ENCODE measurements around the gene CASP8. TPM values are rescaled to one million over a fixed set of nuclear protein-coding genes. Genes with fewer than 3 reads are reported as not detected.

The CASP8 gene
- total and polyA plus RNA-seq, 2 experiments from 2014 or later, result 17.1 to 24.4 TPM

DNA sequence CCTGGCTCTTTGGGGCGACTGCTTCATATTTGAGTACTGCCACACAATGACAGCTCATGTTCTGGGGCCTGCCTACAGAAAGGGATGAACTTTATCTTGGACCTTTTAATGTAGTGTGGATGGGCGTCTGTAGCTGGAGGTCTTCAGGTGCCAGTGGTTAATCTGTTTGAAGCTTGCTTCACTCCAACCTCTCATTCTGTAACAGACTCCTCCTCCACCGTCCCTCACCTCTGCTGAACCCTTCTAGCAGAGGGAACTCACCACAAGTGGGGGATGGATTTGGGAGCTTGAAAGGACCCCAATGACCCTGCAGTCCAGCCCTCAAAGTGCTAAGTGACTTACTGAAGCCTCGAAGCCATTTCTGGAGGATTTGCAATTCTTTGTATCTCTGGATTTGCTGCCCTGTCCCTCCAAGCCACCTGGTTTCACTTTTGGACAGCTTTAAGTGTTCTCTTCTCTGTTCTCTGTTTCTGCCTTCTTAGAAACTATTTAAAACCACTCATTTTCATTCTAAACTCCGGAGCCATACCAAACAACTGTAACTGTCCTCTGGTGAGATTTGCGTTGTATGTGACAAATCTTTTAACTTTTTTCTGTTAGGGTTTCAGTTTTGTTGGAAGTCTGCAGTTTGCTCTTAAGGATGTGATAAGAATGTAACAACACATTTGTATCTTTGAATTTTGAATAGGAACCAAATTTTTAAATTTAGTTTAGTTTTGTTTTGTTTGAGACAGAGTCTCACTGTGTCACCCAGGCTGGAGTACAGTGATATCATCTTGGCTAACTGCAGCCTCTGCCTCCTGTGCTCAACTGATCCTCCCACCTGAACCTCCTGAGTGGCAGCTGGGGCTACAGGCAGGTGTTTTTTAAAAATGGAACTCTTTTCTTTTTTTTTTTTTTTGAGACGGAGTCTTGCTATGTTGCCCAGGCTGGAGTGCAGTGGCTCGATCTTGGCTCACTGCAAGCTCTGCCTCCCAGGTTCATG, 37.0 kb upstream of the CASP8 start:
- 73% methylated on average over 7 of the region's 8 CpGs for WGBS (ENCODE audit: low lambda C conversion rate, missing lambda C conversion rate)
- no peak overlapping the region for H3K27ac ChIP-seq
- no peaks in the 10 kb centered on the region for H3K9me2 ChIP-seq (replicated peaks; ENCODE audit: insufficient read depth)
- H3K4me3 ChIP-seq, result no peak overlapping the region
- no peaks in the 10 kb centered on the region for H3K9me3 ChIP-seq (ENCODE audit: low read depth)
- H3K79me2 ChIP-seq, result no peaks in the 10 kb centered on the region
- no peak overlapping the region for H3K4me2 ChIP-seq
- peaks cover 13% of the 10 kb centered on the region for H3K4me1 ChIP-seq (ENCODE audit: insufficient read depth)
- DNase-seq (ENCODE audit: low spot score), result no peak
- no peaks in the 10 kb centered on the region for H3K36me3 ChIP-seq (replicated peaks; ENCODE audit: insufficient read depth, low read depth)
- H2AFZ ChIP-seq, result no peak overlapping the region
- H4K20me1 ChIP-seq (ENCODE audit: insufficient read depth, poor library complexity, severe bottlenecking), result no peaks in the 10 kb centered on the region
- TF ChIP-seq EZH2phosphoT487 (IDR thresholded peaks at IDR 0.05; ENCODE audit: low read depth, severe bottlenecking, unreplicated experiment) (no peak), EZH2 (IDR thresholded peaks at IDR 0.05; ENCODE audit: borderline replicate concordance) (no peak)
- TF ChIP-seq, protein P1, sequence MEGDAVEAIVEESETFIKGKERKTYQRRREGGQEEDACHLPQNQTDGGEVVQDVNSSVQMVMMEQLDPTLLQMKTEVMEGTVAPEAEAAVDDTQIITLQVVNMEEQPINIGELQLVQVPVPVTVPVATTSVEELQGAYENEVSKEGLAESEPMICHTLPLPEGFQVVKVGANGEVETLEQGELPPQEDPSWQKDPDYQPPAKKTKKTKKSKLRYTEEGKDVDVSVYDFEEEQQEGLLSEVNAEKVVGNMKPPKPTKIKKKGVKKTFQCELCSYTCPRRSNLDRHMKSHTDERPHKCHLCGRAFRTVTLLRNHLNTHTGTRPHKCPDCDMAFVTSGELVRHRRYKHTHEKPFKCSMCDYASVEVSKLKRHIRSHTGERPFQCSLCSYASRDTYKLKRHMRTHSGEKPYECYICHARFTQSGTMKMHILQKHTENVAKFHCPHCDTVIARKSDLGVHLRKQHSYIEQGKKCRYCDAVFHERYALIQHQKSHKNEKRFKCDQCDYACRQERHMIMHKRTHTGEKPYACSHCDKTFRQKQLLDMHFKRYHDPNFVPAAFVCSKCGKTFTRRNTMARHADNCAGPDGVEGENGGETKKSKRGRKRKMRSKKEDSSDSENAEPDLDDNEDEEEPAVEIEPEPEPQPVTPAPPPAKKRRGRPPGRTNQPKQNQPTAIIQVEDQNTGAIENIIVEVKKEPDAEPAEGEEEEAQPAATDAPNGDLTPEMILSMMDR (IDR thresholded peaks at IDR 0.05; ENCODE audit: poor library complexity), result no peak
- no peaks in the 10 kb centered on the region for H3K27me3 ChIP-seq

DNA sequence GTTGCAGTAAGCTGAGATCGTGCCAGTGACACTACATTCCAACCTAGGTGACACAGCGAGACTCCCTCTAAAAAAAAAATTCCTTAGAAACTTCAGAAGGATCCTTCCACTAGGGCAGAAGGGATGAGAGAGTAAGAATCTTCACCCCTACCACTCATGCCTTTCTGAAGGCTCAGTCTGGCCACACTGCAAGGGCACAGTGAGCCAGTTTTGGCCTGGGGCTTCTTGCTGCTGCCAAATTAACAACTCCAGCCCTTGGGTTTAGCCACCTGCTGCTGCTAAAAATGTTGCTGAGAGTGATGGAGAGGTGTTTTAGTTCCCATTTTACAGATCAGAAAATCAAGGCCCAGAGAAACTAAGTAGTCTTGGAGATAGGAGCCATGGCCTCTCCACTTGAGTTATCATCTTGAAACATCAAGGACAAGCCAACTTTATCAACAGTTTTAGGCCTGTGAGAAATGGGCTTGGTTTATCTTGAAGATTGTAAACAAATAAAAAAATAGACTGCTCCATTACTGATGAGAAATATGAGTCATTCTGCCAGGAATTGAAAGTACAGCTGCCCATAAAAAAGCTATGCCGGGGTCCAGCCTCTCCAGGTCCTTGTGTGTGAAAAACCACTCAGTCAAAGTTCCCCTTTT, 31.9 kb upstream of the CASP8 start:
- TF ChIP-seq, protein P1 (IDR thresholded peaks at IDR 0.05; ENCODE audit: poor library complexity), result no peak
- TF ChIP-seq EZH2phosphoT487 (IDR thresholded peaks at IDR 0.05; ENCODE audit: low read depth, severe bottlenecking, unreplicated experiment), result no peak
- no peak for TF ChIP-seq EZH2 (IDR thresholded peaks at IDR 0.05; ENCODE audit: borderline replicate concordance)
- peaks cover 4% of the 10 kb centered on the region for H3K4me1 ChIP-seq (ENCODE audit: insufficient read depth)
- no peaks in the 10 kb centered on the region for H3K9me2 ChIP-seq (replicated peaks; ENCODE audit: insufficient read depth)
- H3K4me2 ChIP-seq, result no peak overlapping the region
- no peak overlapping the region for H3K4me3 ChIP-seq
- H3K9me3 ChIP-seq (ENCODE audit: low read depth), result no peaks in the 10 kb centered on the region
- H3K27me3 ChIP-seq, result no peaks in the 10 kb centered on the region
- no peaks in the 10 kb centered on the region for H3K79me2 ChIP-seq
- no peak overlapping the region for H3K27ac ChIP-seq
- no peaks in the 10 kb centered on the region for H3K36me3 ChIP-seq (replicated peaks; ENCODE audit: insufficient read depth, low read depth)
- H4K20me1 ChIP-seq (ENCODE audit: insufficient read depth, poor library complexity, severe bottlenecking), result no peaks in the 10 kb centered on the region
- no peak for DNase-seq (ENCODE audit: low spot score)
- H2AFZ ChIP-seq, result no peak overlapping the region
- WGBS (ENCODE audit: low lambda C conversion rate, missing lambda C conversion rate), result 72% methylated on average over 3 of the region's 3 CpGs

DNA sequence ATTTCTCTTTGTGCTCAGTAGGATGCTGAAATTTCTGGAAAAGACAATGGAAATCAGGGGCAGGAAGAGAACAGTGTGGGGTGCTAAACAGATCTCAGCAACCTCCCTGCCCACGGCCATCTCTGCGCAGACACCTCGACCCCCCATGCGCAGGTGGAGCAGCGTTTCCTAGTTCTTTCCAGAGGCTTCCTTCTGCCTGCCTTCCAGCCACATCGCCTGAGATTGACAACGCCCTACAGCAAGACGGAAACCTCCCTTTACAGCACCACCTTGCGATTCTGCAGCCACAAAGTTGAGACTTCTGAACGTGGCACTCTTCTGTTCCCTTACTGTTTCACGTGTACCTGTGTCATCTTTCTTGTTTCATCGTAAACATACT, 31.4 kb upstream of the CASP8 start:
- H3K4me3 ChIP-seq, result no peak overlapping the region
- no peak overlapping the region for H3K4me2 ChIP-seq
- H2AFZ ChIP-seq, result no peak overlapping the region
- H3K27ac ChIP-seq, result no peak overlapping the region
- H3K27me3 ChIP-seq, result no peaks in the 10 kb centered on the region
- no peaks in the 10 kb centered on the region for H3K79me2 ChIP-seq
- WGBS (ENCODE audit: low lambda C conversion rate, missing lambda C conversion rate), result 85% methylated on average over 12 of the region's 12 CpGs
- H4K20me1 ChIP-seq (ENCODE audit: insufficient read depth, poor library complexity, severe bottlenecking), result no peaks in the 10 kb centered on the region
- H3K9me3 ChIP-seq (ENCODE audit: low read depth), result no peaks in the 10 kb centered on the region
- no peaks in the 10 kb centered on the region for H3K9me2 ChIP-seq (replicated peaks; ENCODE audit: insufficient read depth)
- no peak for DNase-seq (ENCODE audit: low spot score)
- TF ChIP-seq EZH2 (IDR thresholded peaks at IDR 0.05; ENCODE audit: borderline replicate concordance) (no peak), EZH2phosphoT487 (IDR thresholded peaks at IDR 0.05; ENCODE audit: low read depth, severe bottlenecking, unreplicated experiment) (no peak)
- TF ChIP-seq, protein P1 (IDR thresholded peaks at IDR 0.05; ENCODE audit: poor library complexity), result no peak
- H3K36me3 ChIP-seq (replicated peaks; ENCODE audit: insufficient read depth, low read depth), result no peaks in the 10 kb centered on the region
- H3K4me1 ChIP-seq (ENCODE audit: insufficient read depth), result peaks cover 4% of the 10 kb centered on the region

Measured in hepatocyte (in vitro differentiated cells).